ENCODE measurements around the gene CARD14.

Gene CARD14

DNA sequence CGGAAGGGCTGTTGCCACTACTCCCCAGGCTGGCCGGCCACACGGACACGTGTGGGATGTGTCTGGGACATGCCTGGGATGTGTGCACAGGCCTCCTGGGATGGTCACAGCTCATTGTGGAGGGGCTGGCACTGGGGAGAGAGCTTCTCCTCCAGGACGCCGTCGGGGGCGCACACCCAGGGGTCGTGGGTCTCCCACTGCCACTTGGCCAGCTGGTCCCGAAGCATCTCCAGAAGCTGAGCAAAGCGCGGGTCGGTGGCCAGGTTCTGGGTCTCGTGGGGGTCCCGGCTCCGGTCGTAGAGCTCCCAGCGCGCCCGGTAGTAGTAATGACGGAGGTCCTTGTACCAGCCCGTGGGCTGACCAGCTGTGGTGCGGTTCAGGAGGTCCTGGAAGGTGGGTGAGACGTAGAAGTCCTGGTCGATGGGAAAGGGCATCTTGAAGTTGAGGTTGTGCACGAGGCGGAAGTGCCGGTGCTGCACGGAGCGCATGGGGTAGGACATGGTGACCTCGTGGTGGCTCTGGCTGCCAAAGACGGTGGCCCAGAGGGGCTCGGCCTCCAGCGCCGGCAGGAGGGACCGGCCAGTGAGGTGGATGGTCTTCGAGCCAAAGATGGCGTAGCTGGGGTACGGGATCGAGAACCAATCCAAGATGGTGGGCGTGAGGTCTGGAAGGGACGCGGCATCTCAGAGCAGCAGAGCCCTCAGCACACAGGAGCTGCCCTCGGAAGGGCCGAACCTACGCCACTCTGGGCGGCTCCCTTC is 40.7 kb downstream of the CARD14 start:
- no peak for DNase-seq (ENCODE audit: low spot score)

- DNase-seq (ENCODE audit: low spot score): no peak
Measured at GRCh38 chr17:80212109-80212508, 42.3 kb downstream of the CARD14 start.

GRCh38 chr17:80212511-80212910 is 42.7 kb downstream of the CARD14 start:
- DNase-seq (ENCODE audit: low spot score): no peak

DNA sequence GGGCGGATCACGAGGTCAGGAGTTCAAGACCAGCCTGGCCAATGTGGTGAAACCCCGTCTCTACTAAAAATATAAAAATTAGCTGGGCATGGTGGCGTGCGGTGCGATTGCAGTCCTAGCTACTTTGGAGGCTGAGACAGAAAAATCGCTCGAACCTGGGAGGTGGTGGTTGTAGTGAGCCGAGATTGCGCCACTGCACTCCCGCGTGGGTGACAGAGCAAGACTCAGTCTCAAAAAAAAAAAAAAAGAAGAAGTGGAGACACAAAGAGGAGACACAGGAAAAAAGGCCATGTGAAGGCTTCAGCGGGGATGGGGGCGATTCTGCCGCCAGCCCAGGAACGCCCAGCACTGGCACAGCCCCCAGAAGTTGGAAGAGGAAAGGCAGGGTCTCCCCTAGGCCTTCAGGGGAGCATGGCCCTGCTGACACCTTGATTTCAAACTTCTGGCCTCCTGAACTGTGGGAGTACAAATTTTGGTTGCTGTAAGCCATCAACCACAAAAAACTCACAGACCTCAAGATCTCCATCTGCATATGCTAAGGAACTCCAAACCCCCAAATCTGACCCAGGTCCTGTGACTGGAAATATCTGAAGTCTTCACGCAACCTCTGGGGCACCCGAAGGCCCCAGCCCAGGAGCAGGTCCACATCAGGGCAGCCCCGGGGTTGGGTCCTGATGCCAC is 43.3 kb downstream of the CARD14 start:
- DNase-seq (ENCODE audit: low spot score): no peak

GRCh38 chr17:80213643-80213975 is 43.8 kb downstream of the CARD14 start:
- DNase-seq (ENCODE audit: low spot score): no peak

GRCh38 chr17:80214012-80214877 is 44.4 kb downstream of the CARD14 start:
- no peak for DNase-seq (ENCODE audit: low spot score)

DNA sequence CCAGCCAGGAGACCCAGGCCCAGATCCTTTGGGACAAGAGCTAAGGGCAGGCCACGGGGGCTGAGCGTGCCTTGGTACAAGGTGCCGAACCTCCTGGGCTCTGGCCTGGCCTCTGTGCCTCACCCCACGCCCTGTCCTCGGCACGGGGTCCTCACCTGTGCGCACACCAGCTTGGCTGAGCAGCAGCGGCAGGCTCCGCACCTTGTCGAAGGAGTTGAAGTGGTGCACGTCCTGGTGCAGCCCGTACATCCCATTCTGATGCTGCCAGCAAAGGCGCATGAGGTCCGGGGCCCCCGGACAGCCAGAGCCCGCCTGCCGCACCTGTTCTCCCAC is 45.0 kb downstream of the CARD14 start:
- DNase-seq (ENCODE audit: low spot score): no peak

- no peak for DNase-seq (ENCODE audit: low spot score)
Measured at GRCh38 chr17:80216473-80217456, 46.9 kb downstream of the CARD14 start.

DNA sequence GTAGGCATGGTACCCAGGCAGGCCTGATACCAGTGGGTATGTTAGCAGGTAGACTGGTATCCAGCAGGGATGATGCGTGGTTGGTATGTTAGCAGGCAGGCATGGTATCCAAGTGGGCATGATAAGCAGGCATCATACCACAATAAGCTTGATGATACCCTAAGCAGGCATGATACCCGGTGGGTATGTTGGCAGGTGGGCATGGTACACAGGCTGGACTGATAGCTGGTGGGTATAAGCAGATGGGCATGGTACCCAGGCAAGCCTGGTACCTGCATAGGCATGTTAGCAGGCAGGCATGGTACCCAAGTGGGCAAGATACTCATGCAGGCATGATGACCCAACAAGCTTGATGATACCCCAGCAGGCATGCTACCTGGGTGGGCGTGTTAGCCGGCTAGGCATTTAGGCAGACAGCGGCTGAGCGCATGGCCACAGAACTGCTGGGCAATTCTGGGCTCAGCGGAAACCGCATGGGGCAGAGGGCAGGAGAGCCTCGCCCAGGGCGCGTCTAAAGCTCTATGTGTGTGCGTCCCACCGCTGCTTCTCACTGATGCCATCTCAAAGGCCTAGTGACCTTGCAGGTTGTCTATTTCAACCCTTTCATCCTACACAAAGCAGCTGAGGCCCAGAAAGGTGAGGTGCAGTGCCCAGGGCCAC is 48.0 kb downstream of the CARD14 start:
- DNase-seq (ENCODE audit: low spot score): no peak

DNA sequence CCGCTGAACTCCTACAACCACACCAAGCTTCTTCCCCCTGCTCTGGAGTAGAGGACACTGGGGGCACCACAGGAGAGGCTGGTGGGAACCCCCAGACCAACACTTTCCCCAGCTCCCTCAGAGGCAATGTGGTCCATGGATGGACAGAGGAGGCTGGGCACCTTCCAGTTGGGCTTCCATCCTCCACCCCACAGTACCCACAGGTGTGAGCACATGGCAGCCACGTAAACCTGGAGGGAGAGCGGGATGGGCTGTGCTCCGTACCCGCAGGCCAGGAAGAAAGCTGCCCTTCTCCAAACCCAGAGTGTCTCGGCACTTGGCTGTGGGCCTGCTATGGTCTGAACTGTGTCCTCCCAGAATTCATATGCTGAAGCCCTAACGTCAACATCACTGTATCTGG is 48.6 kb downstream of the CARD14 start:
- DNase-seq (ENCODE audit: low spot score): no peak

DNA sequence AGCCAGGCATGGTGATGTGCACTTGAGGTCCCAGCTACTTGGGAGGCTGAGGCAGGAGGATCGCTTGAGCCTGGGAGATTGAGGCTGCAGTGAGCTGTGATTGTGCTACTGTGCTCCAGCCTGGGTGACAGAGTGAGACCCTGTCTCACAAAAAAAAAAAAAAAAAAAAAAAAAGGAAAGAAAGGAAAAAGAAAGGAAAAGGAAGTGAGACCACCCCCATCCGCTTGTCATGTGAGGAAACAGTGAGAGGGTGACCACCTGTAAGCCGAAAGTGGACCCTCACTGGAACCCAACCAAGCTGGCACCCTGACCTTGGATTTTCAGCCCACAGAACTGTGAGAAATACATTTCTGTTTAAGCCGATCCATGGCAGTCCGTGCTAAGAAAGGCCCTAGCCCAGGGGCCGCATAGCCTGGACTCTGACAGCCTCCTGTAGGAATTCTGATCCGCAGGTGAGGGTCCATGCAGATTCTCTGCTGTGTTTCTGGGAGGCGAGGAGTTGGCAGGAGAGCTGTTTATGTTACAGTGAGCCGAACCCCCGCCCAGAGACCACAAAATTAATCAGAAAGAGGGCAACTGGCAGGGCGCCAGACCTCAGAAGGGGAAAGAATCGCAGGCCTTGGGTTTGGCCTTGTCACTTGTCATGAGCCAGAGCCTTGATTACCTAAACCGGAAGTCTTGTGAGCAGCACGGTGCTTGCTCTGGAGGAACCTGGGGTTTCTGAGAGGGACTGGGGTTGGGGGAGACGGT is 49.4 kb downstream of the CARD14 start:
- peak; percentile 55 for DNase-seq (ENCODE audit: low spot score)

DNA sequence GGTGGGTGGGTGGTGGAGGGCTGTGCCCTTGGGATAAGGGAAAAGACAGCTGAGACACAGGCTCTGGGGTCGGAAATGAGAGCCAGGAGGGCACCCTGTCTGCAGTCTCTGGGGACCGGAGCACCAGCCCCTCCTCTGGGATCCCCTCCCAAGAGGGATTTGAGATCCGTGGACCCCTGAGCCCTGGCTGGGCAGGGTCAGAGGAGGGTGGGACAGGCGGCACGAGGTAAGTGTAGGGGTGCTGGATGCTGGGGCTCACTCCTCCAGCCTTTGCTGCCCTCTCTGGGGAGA is 49.9 kb downstream of the CARD14 start:
- DNase-seq (ENCODE audit: low spot score): no peak

DNA sequence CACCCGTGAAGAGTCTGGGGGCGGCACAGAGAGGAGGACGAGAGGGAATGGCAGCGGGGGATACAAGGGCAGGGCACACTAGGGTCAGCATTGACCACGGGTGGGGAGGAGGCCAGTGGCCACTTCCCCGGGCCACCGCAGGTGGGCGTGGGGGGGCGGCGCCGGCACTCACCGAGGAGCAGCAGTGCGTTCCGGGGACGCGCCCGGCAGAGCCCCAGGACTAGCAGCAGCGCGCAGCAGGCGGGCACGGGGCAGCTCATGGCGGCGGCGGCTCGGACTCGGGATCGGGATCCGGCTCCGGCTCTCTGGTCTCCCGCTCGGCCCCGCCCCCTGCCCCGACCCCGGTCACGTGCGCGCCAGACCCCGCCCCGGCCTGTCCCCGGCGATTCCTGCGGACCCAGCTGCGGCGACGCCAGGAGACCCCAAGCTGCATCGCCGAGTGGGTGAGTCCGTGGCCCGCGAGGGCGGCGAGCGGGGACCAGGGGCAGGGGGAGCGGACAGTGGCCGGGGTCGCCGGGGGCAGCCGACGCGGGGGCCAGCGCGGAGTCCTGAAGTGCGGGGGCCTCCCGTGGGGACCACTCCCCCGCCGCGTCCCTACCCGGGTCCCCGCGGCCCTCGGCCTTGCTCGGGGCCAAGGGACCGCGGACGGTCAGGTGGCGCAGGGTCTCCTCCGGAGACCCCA is 50.4 kb downstream of the CARD14 start, which contains the start of the genes SGSH and SLC26A11:
Gene SGSH (minus strand): TSS at position 280 of the 682 bp plus-strand sequence. CDS start 20 bp downstream, at position 260.
Gene SLC26A11 (plus strand): TSS at position 374 of the 682 bp plus-strand sequence. CDS start 1,134 bp downstream, outside the sequence.
- peak; percentile 100 for DNase-seq (ENCODE audit: low spot score)

DNA sequence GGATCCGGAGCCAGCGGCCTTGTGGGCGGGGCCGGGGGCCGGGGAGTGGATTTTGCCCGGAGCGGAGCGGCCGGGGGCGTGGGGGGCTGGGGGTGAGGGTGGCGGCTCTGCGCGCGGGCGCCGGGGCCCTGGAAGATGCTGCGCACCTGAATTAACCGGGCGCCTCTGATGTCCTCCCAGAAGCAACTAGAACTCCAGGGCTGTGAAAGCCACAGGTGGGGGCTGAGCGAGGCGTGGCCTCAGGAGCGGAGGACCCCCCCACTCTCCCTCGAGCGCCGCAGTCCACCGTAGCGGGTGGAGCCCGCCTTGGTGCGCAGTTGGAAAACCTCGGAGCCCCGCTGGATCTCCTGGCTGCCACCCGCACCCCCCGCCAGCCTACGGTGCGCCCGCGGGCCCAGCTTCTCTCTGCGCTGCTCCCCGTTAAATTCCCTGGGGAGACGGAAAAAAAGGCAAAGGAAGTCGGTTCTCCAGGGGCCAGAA is 50.9 kb downstream of the CARD14 start:
- peak; percentile 57 for DNase-seq (ENCODE audit: low spot score)

GRCh38 chr17:80221351-80222105 is 51.7 kb downstream of the CARD14 start:
- no peak for DNase-seq (ENCODE audit: low spot score)

GRCh38 chr17:80222376-80223141 is 52.7 kb downstream of the CARD14 start:
- no peak for DNase-seq (ENCODE audit: low spot score)

DNA sequence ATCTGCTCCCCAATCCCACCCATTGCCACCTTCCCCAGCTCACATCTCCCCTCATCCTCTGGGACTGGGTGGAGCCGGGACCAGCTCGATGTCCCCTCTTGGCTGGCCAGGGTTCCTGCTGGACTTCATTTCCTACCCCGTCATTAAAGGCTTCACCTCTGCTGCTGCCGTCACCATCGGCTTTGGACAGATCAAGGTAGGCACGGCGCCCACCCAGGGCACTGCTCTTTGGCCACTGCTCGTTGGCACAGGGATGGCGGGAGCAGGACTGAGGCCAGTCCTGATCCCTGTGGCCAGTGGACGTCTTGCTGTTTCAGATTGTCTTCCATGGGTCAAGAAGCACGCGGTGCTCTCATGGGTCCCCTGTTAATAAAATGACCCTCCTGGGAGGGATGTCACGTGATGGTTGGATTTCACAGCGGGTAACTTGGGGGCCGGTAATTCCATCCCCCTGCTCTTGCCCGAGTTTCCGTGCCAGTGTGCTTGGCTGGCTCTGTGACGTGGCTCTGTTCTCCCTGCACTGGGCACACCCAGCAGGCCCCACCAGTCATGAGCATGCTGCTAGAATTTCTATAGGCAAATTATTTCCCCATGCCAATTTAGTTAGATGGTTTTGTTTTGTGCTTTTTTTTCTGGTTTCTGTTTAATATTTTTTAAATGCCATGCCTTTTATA is 53.4 kb downstream of the CARD14 start:
- no peak for DNase-seq (ENCODE audit: low spot score)

Data from iPS-NIHi11 (cell line).